Brain pericyte (primary cell): Measurements from ENCODE around the gene TNS4.

Experiments
- DNase-seq: peaks from one replicate; pipeline ENCODE4 v3.0.0-alpha.2; 2012; ENCODE audit warnings: low read depth, low spot score

TNS4 gene

DNA sequence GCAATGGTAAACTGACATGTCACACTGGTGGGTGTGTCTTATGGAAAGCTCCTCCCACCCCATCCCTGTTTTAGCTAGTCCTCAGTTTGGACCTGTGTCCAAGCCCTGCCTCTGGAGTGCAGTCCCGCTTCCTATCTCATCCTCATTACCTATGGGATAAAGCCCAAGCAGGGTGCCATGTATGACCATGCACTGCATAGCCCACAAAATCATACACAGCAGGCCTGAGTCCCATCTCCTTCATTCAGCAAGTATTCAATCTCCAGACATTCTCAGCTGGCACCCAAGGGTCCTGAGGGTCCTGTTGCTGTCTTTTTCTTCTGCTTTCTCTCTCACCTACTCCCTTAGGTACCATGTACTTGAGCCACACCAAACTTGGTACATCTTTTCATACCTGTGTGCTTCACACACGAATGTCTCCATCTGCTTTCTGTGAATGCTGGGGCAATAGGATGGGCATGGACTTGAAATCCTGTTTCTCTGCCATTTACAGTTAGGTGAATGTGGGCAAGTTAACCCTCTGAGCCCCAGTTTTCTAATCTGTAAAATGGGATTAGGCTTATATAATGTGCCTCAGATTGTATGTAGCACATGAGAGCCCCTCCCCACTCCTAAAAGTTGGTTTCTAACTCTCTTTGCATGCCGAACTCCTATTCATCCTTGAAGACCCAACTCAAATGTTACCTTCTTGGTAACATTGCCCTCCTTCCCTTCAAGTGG, 28.5 kb downstream of the TNS4 start:
- no peak for DNase-seq

DNA sequence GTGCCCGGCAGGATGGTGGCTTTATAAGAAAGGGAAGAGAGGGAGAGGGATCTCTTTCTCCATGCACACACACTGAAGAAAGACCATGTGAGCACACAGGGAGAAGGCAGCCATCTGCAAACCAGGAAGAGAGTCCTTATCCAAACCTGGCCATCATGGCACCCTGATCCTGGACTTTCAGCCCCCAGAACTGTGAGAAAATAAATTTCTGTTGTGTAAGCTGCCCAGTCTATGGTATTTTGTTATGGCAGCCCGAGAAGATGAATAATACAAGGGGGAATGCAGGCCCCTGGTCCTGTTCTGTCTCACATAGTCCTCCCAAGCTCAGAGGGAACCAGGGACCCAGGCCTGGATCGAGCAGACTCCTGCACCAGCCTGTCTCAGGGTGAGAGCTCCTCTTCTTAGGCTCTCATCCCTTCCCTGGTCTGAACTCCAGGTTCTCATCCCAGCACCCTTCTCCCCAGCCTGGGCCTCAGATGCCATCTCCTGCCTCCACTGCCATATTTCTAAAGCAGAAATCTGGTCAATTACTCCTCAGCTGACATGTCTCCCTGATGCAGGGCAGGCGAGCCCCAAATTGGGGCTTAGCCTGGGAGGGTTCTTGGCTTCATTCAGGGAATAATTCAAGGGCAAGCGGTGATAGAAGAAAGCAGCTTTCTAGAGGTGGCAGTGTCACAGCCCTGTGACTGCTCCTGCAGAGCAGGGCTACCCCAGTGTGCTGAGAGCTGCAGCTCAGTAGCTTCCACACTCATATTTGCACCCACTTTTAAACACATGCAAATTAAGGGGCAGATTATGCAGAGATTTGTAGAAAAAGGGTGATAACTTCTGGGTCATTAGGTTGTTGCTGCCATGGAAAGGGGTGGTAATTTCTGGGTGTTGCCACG, 29.3 kb downstream of the TNS4 start:
- DNase-seq: no peak

DNA sequence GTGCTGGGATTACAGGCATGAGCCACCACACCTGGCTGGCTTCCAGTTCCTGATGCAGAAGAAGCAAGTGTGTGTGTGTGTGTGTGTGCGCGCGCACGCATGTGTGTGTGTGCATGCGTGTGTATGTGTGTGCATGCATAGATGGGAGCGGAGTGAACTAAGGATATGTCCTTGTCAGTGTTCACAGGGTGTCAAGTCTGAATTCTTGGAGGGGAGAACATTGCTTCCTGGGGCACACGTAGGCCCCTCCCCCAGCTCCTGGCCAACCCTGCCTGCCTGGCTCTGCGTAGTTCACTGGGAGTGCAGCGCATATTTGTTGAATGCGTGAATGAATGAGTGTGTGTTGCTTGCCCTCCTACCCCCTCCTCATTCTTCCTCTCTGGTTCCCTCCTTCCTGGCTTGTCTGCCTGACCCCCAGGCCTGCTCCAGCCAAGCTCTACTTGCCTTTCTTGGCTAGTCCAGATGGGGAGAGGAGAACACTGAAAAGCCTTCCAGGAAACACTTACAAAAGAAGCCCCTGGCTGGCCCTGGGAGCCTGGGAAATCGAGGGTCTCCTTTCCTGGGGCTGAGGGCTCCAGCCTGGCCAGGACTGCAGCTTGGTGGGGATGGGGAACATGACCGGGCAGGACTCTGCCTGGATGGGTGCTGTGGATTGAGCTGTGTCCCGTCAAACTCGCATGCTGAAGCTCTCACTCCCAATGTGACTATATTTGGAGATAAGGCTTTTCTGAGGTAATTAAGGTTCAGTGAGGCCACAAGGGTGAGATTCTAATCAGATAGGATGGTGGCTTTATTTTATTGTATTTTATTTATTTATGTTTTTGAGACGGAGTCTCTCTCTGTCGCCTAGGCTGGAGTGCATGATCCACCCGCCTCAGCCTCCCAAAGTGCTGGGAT, 30.2 kb downstream of the TNS4 start:
- DNase-seq: no peak

GRCh38 chr17:40469805-40470675, 31.4 kb downstream of the TNS4 start:
- DNase-seq: no peak

DNA sequence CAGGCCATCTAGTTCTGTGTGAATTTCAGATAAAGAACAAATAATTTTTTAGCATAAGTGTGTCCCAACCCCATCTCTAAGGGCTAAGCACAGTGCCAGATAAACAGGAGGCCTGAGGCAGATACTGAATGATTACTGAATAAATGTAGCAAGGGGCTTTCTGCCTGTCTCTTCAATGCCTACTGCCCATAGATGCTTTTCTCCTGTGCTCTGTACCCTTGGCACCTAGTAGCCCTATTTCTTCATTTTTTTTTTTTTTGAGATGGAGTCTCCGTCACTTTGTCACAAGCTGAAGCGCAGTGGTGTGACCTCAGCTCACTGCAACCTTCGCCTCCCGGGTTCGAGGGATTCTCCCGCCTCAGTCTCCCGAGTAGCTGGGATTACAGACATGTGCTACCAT, 32.9 kb downstream of the TNS4 start:
- no peak for DNase-seq

- DNase-seq: no peak
These were observed 34.0 kb downstream of the TNS4 start for GRCh38 chr17:40467281-40467867.

- no peak for DNase-seq
These were observed 35.0 kb downstream of the TNS4 start for GRCh38 chr17:40466298-40466971.

- DNase-seq: no peak
These were observed 37.0 kb downstream of the TNS4 start for GRCh38 chr17:40464392-40464855.

GRCh38 chr17:40463122-40463550, 38.3 kb downstream of the TNS4 start:
- no peak for DNase-seq

- no peak for DNase-seq
These were observed 38.9 kb downstream of the TNS4 start for GRCh38 chr17:40462343-40463121.

DNA sequence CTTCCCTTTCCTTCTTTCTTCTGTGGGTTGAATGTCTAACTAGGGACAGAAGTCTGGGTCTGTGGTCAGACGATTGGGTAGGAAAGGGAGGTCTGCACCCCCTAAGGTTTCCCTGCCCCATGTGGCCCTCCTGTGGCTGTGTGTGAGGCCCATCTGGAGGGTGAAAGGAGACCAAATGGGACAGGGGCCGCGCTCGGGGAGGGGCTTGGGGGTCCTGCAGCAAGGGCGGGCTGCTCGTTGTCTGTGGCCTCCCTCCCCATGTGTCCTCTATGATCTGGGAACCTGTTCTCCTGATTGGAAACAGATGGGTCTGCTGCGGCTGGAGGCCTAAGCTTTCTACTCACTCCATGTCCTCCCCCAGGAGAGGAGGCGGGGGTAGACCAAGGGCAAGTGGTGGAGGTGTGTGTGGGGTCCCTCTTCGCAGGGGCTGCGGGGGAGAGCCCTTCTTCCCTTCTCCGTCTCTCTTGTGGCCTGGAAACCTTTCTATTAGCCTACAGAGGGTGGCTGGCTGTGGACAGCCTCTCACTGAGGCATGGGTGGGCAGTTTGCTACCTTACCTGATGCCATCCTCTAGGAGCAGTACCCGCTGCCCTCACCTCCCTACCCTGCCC, 39.6 kb downstream of the TNS4 start:
- no peak for DNase-seq

GRCh38 chr17:40460968-40461731, 40.3 kb downstream of the TNS4 start:
- DNase-seq: no peak

DNA sequence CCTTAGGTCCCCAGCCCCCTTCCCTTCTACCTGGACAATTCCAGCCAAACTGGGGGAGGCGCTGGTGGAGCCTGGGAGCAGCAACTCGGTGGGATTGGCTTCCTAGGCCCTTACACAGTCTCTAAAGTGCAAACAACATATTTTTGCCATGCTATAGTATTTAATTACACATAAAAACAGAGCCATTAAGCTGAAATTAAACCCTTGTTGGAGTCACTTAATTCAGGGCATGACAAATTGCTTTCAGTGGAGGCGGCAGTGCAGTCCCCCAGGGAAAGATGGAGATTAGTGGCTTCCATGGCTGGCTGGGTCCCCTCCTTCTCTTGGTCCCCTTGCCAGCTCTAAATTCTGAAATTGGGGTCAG, 40.8 kb downstream of the TNS4 start:
- no peak for DNase-seq

DNA sequence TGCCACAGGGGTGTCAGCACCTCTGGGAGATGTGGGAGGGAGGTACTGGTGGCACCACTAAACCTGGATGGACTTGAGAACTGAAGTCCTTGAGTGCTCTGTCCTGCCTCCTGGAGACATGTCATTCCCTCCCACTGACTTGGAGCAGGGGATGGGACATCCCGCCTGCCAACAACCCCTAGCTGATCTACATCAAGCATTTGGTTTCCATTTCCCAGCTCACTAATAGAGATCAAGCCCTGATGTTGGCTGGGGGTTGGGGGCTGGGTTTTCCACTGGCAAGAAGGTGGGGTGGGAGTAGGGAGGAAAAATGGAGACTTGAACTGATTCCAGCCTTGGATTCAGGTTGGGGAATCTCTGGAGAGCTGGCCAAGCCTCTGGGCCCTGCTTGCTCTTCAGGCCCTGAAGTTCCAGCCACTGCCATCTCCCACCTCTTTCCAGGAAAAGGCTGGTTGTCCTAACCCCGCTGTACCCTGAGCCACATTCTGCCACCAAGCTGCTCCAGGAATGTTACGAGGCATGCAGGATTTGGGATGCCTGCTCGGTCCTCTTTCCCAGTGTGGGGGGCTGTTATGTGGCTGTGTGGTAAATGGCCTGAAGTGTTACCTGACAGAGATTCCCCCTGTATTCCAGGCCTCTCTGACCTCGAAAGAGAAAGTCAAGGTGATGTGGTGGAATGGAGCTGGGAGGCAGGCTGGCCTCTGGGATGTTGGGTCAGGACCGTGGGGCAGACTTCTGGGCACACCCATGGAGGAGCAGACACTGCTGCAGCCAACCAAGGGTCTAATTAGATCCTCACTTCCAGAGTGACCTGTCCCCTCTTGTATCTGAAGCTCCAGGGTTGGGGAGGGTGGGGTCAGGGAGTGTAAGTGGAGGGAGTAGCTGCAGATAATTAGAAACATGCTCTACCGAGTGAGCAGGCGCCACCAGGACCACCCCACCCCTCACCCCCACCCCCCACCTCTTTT, 41.5 kb downstream of the TNS4 start:
- DNase-seq: no peak

- DNase-seq: no peak
These were observed 42.5 kb downstream of the TNS4 start for GRCh38 chr17:40458851-40459482.
